GM19023 (cell line): Measurements from ENCODE around the gene TFB1M.

Experiments
- ATAC-seq: cut with Tn5 transposase; IDR thresholded peaks from one replicate; pipeline ENCODE4 v1.9.1; 2021; ENCODE audit warnings: mild to moderate bottlenecking, moderate library complexity; ENCODE audit not compliant: unreplicated experiment

Gene TFB1M

GRCh38 chr6:155267411-155267810, 46.9 kb downstream of the TFB1M start:
- ATAC-seq = no peak

GRCh38 chr6:155265843-155266535, 48.3 kb downstream of the TFB1M start:
- ATAC-seq = no peak

DNA sequence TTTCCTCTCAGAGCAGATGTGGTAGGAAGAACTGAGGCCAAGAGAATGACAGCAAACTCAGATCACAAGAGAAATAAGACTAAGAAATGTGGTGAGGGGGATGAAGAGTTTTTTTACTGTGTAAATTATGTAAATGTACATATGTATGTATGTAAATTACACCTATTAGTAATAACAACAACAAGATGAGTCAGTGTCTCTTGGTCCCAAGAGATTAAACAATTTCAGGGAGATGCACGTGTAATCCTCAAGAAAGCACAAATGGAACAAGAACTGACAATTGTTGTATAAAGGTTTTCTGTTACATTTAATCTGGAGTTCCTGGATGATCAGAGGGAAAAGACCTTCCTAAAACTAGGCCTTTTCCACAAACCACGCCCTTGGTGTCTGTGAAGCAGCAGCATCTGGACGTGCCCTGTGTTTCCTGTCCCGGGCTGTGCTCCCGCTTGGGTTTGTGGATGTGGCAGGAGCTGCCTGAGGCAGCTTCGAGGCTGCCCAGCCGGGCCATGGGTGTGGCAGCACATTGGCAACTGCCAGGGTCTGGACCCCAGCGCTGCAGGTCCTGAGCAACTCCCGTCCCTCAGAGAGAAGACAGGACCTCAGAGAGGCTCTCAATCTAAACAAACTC, 49.5 kb downstream of the TFB1M start:
- ATAC-seq = no peak

GRCh38 chr6:155263373-155264063, 50.8 kb downstream of the TFB1M start, which contains the start of gene CLDN20:
TSS of gene CLDN20 (plus strand) at chr6:155264013. CDS start at chr6:155275720, 11,707 bp downstream.
- no peak for ATAC-seq

- no peak for ATAC-seq
These were observed 51.6 kb downstream of the TFB1M start for GRCh38 chr6:155262655-155263054.

- ATAC-seq = no peak
These were observed 53.0 kb downstream of the TFB1M start for GRCh38 chr6:155261111-155261900.

DNA sequence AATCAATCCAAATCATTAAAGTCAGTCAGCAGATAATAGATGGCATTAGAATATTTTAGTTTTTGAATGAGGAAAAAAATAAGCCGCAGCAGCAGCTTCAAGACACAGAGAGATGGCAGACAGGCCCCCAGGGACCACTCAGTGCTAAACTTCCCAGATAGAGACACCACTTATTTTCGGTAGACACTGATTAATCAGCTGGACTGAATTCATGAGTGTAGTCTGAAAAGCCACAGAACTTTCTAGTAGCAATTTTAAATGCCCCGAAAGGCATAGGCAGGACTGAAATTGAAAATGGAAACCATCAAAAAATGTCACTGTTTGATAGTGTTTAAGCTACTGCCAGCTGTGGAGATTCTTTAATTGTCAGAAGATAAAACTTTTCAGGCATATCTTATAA, 53.6 kb downstream of the TFB1M start:
- peak; percentile 58 for ATAC-seq

- no peak for ATAC-seq
These were observed 54.4 kb downstream of the TFB1M start for GRCh38 chr6:155259897-155260296.

GRCh38 chr6:155259204-155259603, 55.1 kb downstream of the TFB1M start:
- ATAC-seq = no peak

GRCh38 chr6:155257796-155258195, 56.5 kb downstream of the TFB1M start:
- no peak for ATAC-seq

DNA sequence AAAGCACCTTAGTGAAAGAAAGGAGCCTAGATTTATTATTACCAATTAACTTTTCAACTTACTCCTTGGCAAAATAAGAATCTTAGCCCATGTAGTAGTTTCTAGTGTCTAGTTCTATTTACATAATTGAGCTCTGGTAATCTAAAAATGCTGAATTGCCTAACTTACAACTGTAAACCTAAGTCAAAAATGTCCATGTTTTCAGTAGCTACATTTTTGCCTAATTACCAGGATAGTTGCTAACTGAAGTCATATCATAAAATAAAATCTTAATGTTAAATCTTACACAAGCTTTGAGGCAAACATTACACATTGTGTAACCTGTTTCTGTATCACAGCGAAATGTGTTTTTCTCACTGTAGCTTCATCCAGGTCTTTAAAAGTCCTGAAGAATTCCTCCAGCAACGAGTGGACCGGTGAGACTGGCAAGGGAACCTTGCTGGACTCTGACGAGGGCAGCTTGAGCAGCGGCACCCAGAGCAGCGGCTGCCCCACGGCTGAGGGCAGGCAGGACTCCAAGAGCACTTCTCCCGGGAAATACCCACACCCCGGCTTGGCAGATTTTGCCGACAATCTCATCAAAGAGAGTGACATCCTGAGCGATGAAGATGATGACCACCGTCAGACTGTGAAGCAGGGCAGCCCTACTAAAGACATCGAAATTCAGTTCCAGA, 58.0 kb downstream of the TFB1M start:
- ATAC-seq = no peak

GRCh38 chr6:155254139-155254538, 60.1 kb downstream of the TFB1M start:
- no peak for ATAC-seq

DNA sequence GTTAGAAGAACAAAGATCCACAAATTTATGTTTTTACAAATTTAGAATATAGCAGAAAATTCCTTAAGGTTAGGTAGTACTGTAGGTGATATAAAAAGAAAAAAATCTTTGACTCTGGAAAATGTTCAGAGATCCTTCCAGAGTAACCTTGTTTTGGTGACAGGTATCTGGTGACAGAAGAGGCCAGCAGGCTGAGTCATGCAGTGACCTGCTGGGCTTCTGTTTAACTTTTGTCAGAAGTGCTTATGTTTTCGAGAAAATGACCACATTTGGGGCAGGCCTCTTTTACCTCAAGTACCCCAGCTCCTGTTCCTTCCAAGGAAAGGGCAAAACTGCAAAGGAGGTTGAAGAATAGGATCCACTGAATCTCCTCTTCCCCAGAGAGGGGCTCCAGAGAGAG, 60.9 kb downstream of the TFB1M start:
- no peak for ATAC-seq

DNA sequence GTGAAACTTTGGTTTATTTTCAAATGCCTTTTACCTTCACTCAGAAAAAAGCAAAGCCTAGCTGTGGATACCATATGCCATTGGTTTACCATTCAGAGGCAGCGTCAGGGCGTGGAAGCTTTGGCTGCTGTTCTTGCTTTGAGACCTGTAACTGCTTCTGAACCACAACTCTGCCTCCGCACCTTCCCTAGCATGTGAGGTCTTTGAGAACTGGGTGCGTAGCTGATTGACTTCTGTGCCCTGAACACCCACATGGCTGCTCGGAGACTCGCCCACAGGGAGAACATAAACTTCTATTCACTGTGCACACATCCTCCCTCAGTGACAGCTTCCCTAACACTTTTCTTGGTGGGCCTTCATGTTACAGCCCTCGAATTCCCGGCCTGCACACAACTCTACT, 61.7 kb downstream of the TFB1M start:
- ATAC-seq = no peak

- no peak for ATAC-seq
These were observed 63.4 kb downstream of the TFB1M start for GRCh38 chr6:155250701-155251381.

GRCh38 chr6:155248008-155249001, 66.0 kb downstream of the TFB1M start:
- ATAC-seq = no peak

GRCh38 chr6:155247618-155248007, 66.7 kb downstream of the TFB1M start:
- ATAC-seq = no peak

DNA sequence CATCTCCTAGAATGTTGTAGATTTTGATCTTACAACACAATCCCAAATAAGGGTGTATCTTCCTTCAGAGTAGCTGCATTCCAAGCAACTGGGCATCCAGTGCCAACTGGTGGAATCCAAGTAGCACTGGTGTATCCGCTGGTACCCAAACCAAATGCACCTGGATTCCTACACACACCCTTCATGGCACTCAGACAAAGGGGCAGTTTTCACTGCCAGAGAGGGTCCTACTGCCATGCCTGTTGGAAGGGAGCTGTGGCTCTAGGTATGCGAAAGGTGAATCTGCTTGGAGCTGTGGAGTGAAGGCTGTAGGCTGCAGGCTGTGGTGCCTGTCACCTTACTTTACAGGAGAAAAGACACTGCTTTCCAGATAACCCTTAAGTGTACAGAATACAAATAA, 67.5 kb downstream of the TFB1M start:
- no peak for ATAC-seq

GRCh38 chr6:155245831-155246230, 68.5 kb downstream of the TFB1M start:
- ATAC-seq = no peak
